HS-5 (cell line): Measurements from ENCODE around the gene AVPR1B.

Experiments
- DNase-seq: peaks from one replicate; pipeline ENCODE4 v3.0.0-alpha.2; 2012; ENCODE audit warnings: low read depth

The AVPR1B gene

GRCh38 chr1:206112600-206113301 is 4.4 kb downstream of the AVPR1B start:
- DNase-seq = no peak

- no peak for DNase-seq
These were observed 5.8 kb downstream of the AVPR1B start for GRCh38 chr1:206111271-206111927.

DNA sequence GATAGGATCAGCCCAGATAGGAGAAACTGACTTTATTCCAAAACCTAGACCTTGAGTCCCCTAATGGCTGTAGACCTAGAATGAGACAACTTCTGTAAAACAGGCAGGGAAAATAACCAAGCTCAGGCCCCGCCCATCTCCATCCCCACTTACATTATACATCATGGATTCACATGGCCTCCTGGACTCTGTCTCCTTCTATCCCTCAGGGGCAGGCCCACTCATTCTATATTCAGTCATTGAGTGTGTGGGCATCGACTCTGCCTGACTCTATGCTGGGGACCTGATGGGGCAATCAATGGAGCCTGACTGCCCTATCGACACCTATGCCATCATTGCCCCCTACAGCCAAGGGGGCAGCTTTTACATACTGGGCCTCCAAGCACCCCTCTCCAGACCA is 6.4 kb downstream of the AVPR1B start:
- DNase-seq = no peak

- no peak for DNase-seq
These were observed 7.0 kb downstream of the AVPR1B start for GRCh38 chr1:206110161-206110560.

DNA sequence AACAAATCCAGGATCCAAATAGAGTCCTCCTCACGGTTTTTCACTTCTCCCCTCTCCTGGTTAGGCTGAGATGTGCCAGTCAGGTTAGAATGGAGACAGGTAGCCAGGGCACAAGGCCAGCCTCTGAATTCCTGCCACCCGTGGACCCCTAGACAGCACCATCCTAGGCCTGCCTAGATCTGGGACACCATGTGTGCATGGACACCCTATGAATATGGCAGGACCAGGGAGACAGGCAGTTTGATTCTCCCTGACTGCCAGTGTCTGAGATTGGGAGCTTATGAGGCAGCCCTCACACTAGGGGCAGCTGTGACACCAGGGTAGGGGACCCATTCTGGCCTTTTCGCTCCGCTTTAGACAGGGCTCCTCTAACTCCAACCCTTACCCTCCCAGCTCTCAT is 7.5 kb downstream of the AVPR1B start:
- no peak for DNase-seq

DNA sequence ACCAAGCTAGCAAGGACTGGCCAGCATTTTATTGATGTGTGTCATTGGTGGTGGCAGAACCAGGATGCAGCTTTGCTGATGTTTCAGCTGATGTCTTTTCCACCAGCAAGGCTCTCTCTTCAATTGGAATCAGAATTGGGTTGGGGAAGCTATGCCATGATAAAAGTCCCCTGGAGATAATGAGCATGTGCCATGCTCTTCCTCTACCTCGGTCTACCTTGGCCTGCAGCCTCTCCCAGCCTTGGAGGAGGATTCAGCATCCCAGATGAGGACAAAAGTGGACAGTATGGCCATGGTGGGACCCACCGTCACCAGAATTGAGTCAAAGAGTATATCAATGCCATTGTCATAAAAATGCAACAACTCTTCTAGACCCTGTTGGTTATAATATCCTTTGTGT is 8.6 kb downstream of the AVPR1B start:
- no peak for DNase-seq

DNA sequence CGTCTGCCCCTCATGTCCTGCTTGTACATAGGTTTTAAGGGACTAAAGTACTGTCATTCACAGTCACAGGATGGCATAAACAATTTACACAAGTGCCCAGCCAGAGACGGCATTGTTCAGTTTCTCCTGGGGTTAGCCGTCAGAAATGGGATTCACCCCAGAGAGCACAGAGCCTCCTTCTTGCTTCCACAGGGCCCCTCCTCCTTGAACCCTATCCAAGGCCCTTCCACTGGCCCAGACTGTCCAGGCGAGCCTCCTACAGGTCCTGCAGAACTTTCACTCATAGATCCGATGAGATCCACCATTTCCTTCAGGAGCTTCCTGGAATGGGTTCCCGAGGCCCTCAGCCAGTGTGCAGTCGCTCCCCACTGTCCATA is 10.0 kb downstream of the AVPR1B start:
- no peak for DNase-seq

GRCh38 chr1:206106328-206107167 is 10.6 kb downstream of the AVPR1B start:
- DNase-seq = peak; percentile 57

- DNase-seq = no peak
These were observed 11.7 kb downstream of the AVPR1B start for GRCh38 chr1:206105464-206105995.

DNA sequence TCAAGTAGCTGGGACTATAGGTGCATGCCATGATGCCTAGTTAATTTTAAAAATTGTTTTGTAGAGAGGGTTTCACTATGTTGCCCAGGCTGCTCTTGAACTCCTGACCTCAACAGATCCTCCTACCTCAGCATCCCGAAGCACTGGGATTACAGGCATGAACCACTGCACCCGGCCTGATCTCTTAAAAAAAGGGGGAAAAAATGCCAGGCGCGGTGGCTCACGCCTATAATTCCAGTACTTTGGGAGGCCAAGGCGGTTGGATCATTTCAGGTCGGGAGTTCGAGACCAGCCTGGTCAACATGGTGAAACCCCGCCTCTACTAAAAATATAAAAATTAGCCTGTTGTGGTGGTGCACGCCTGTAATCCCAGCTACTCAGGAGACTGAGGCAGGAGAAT is 13.2 kb downstream of the AVPR1B start:
- DNase-seq = no peak

GRCh38 chr1:206102292-206102936 is 14.8 kb downstream of the AVPR1B start:
- DNase-seq = no peak

GRCh38 chr1:206101351-206102045 is 15.7 kb downstream of the AVPR1B start:
- no peak for DNase-seq

- DNase-seq = no peak
These were observed 16.9 kb downstream of the AVPR1B start for GRCh38 chr1:206100226-206100815.

DNA sequence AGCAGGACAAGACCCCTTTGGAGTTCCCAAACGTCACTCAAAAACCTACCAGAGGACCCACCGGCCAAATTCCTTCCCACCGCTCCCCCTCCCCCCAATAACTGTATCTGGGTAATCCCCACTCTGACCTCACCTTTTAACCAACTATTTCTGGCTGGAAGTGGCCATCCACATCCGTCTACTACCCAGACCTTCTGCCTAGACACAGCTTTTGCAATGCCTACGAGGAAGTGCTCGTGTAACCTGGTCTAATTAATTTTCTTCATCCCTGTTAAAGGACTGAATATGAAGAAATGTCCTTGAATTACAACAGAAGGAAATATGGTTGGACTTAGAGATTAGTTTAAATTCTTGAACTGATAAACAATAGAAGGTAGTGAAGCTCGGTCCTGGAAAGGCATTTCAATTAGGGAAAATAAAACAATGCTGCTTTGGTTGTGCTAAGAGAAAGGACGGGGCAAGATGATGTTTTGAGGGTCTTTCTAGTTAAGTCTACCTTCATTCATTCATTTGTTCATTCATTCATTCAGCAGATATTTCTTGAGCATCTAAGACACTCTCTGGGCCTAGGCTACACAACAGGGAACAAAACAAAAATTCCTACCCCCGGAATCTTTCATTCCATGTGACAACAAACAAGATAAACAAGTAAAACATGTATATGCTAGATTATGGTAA is 18.8 kb downstream of the AVPR1B start:
- DNase-seq = no peak

DNA sequence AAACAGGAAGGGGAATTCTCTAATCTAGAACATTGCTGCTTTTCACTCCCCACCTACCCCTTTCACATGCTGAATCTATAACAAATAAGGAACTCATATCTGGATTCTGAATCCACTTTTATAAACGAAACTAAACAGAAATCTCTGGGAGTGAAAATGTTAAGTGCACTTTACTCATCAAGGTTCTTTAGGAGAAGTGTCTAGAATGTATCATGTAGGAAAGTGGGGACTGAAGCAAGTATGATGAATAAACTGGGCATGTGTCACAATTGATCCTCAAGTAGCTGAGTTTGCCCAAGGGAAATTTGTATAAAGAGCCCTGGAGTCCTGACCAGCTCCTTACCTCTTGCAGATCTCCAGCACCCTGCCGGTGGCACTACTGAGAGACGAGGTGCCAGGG is 19.8 kb downstream of the AVPR1B start:
- no peak for DNase-seq

GRCh38 chr1:206094024-206094423 is 23.2 kb downstream of the AVPR1B start:
- no peak for DNase-seq

DNA sequence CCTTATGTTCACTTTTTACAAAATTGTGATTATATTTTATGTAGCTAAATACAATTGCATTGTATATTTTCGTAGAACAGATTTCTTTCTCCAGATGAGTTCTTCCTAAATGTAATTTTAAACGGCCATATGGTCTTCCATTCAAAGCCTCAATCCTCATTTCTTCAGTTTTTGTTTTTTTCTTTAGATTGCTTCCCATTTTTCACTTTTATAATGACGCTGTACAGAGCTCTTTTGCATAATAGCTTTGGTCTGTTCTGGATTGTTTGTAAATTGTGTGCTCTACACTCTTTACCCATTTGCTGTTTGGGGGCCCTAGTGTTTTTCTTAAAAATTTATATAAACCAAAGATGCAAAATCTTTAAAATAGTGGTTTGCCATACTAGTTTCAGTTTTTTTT is 27.8 kb downstream of the AVPR1B start:
- no peak for DNase-seq

DNA sequence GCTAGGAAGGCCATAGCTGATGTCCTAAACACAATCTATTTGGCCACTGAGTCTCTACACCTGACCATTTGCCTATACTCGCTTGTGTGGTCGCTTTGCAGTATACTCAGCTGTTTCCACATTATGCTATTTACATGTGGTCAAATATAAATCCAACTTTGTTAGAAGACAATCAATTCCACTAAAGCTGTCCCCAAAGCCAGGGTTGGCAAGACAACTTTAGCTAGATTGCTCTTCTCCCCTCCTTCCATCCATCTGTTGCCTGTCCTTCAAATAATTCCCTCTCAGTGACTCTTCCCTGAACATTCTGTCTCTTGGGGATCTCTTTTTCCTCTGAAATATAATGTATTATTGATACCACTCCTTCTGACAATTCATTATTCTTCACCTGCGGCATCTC is 30.1 kb downstream of the AVPR1B start:
- no peak for DNase-seq

GRCh38 chr1:206083750-206084149 is 33.4 kb downstream of the AVPR1B start:
- DNase-seq = no peak

GRCh38 chr1:206082831-206083695 is 34.1 kb downstream of the AVPR1B start:
- DNase-seq = no peak
